GM18907 (cell line): ENCODE data around the gene COG2.
A peak's percentile ranks its signal among the peaks of the same experiment; 100 is the strongest.
"Not testable (repeated sequence)": the region's sequence is repeated elsewhere in the genome, so short reads cannot be mapped to it uniquely, and the experiment has no call there.

Source experiments
- ATAC-seq: cut with Tn5 transposase; IDR thresholded peaks from one replicate; pipeline ENCODE4 v1.9.1; 2021; ENCODE audit warnings: mild to moderate bottlenecking, moderate library complexity; ENCODE audit not compliant: unreplicated experiment

COG2 gene, protein sequence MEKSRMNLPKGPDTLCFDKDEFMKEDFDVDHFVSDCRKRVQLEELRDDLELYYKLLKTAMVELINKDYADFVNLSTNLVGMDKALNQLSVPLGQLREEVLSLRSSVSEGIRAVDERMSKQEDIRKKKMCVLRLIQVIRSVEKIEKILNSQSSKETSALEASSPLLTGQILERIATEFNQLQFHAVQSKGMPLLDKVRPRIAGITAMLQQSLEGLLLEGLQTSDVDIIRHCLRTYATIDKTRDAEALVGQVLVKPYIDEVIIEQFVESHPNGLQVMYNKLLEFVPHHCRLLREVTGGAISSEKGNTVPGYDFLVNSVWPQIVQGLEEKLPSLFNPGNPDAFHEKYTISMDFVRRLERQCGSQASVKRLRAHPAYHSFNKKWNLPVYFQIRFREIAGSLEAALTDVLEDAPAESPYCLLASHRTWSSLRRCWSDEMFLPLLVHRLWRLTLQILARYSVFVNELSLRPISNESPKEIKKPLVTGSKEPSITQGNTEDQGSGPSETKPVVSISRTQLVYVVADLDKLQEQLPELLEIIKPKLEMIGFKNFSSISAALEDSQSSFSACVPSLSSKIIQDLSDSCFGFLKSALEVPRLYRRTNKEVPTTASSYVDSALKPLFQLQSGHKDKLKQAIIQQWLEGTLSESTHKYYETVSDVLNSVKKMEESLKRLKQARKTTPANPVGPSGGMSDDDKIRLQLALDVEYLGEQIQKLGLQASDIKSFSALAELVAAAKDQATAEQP

GRCh38 chr1:230642263-230642959 is at the start of gene COG2:
Gene COG2 (plus strand): TSS chr1:230642481. CDS start chr1:230642607, 126 bp downstream.
- ATAC-seq: peak; percentile 96

DNA sequence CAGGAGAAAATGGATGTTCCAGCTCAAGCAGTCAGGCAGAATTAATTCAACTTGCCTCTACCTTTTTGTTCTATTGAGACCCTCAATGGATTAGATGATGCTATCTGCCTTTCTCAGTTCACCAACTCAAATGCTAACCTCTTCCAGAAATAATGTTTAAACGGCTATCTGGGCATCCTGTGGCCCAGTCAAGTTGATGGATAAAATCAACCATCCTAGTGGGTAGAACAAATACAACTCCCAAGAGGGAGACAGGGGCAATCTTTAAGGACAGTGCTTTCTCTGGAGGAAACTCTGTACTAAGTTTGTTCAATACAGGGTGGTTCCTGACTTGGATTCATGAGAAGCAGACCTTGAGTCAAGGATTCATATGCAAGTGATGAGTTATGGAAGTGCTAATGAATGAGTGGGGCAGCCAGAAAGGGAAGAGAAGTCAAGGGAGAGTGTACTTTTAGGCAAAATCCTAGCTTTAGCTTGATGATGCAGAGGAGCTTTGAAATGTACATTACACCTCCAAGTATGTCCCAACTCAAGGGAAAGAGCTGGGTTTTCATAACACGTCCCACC is 49.4 kb upstream of the COG2 start:
- ATAC-seq: no peak

DNA sequence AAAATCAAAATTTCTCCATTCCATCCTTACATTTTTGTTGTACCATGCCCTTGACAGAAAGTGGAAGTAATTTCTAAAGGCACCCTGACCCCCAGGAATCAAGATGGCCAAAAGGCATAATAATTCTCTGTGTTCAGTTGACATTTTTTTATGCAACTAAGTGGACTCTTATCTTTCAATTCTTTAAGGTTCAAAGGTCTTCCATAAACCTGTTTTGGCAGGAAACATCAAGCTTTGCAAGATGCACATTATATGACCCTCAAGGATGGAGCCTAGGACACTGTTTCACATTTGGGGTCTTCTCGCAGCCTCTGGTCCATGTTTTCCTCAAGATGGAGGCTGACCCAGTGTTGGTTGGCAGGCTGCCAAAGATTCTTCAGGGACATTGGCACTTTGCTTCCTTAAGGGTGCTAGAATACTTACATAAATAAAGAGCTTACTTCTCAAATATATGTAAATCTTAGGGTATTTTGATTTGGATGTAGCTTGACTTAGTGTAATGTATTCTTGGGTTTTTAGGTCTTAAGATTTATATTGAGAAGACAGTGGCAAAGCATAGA is 48.0 kb upstream of the COG2 start:
- no peak for ATAC-seq

DNA sequence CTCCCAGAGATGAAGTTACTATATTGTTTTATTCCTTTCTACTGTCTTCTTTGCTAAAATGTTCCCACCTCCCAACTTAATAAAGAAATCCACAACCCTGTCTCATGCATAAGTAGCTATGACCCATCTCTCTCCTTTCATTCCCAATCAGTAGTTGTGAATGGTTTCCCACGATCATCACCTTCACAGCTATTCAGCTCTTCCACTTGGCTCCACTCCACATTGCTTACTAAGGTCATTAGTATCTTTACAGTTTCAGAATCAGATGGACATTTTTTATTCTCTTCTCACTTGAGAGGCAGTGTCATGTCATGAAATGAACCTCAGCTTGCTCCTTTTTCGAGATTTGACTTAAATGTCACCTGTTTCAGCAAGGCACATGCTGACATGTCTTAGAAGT is 47.1 kb upstream of the COG2 start:
- ATAC-seq: no peak

- no peak for ATAC-seq
Observed at GRCh38 chr1:230596306-230596705, 46.0 kb upstream of the COG2 start.

- no peak for ATAC-seq
Observed at GRCh38 chr1:230598745-230599144, 43.5 kb upstream of the COG2 start.

DNA sequence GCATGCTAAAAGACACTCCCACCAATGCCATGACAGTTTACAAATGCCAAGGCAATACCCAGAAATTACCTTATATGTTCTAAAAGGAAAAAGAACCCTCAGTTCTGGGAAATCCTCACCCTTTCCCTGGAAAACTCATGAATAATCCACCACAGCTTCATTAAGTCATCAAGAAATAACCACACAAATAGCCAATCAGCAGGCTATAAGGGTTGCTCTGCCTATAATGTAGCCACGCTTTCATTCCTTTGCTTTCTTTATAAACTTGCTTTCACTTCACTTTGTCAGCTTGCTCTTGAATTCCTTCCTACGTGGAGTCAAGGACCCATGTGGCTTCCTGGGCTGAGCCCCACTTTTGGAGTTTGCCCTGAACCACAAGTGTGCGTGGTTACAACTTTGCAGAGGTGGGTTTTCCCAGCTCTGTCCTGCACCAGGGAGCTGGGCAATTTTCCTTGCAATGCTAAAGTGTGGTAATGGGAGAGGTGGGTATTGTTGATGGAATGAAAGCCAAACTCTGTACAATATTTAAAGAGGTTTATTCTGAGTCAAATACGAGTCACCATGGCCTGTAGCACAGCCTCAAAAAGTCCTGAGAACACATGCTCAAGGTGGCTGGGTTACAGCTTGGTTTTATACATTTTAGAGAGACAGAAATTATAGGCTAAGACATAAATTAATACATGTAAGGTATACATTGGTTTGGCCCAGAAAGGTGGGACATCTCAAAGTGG is 42.2 kb upstream of the COG2 start:
- no peak for ATAC-seq

- ATAC-seq: not testable (repeated sequence)
Observed at GRCh38 chr1:230600657-230601400, 41.5 kb upstream of the COG2 start.

GRCh38 chr1:230609208-230609607 is 33.1 kb upstream of the COG2 start:
- ATAC-seq: no peak

DNA sequence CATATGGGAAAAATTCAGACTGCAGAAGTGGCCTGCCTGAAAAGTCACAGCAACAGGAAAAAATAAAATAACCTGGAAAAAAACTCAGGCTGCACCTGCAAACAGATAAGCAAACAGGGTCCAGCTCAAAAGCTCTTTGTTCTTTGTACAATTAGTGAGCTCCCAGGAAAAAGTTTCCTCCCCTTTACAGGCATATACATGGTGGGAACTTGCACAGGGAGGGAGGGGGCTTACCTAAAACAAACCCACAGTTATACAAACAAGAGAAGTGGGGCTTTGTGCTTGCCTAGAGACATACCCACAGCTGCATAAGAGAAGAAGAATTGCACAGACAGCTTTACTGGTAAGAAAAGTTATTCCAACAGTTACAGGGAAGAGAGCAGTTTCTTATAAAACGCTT is 31.7 kb upstream of the COG2 start:
- ATAC-seq: no peak

DNA sequence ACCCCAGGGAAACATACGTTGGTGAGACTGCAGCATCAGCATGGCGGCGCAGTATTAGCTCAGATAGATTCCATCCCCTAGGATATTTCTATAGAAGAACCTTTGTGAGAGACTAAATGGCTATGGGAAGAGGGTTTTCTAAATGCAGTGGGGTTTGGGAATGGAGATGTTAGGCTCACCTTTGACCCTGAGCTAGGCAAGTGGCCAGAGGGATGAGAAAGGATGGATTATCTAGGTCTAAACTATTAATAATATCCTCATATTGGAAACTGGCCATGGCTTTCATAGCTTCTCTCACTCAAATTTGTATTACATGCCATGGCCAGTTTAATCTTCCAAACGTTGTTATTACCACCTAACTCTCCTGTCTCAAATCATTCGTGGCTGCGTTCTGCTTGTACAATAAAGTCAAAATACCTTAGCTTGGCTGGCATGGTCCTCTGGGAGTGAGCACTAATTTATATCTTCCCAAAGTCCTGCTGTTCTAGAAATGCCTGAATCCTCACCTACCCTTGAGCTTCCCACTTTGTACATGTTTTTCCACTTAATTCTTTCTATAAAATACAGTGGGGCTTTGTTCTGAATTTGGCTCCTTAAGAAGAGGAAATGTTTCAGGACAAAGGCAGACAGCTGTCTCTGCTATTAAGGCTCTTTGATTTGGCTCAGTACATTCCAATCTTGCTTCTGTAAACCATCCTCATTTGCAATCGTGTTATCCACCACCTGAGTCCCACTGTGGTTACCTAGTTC is 31.0 kb upstream of the COG2 start:
- ATAC-seq: no peak

GRCh38 chr1:230611878-230612235 is 30.4 kb upstream of the COG2 start:
- no peak for ATAC-seq

DNA sequence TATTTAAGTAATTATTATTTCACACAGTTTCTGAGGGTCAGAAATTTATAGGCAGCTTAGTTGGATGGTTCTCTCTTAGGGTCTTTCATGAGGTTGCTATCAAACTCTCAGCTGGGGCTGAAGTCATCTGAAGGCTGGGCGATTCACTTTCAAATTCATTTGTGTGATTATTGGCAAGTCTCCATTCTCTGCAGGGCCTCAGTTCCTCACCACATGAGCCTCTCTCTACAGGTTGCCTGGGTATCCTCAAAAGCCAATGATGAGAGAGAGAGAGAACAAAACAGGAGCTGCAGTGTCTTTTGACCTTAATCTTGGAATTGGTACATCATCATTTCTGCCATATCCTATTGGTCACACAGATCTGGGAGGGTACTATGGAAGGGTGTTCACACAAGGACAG is 29.6 kb upstream of the COG2 start:
- no peak for ATAC-seq

DNA sequence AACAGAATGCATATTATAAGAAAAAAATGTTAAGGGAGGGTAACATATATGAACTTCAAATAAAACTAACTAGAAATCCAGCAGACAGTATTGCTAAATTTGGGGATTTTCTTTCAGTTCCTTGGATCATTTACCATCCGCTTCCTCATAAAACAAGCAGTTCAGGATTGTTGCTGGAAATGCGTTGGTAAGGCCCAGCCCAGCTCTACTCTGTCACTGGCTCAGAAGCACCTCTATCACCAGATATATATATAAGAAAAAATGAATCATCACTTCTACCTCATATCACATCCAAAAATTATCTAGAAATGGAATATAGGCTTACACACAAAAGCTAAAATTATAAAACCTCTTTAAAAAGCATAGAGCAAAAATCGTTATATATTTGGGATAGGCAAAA is 28.2 kb upstream of the COG2 start:
- ATAC-seq: no peak

DNA sequence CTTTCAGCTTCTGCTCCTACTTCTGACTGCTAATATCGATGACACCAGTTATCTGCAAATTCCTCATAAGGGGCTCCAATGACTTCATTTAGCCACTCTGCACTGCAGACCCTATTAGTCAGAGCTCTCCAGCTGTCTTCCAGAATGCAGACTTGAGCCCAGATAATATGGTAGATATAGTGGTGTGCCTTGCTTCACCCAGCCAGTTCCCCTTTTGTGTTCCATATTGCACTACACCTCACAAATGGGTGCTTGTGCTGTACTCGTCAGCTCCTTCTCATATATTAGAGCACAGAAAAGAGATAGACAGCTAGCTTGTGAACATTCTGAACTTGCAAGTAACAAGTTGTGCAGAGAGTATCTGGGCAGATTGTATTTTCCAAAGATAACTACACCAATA is 23.7 kb upstream of the COG2 start:
- ATAC-seq: no peak

- no peak for ATAC-seq
Observed at GRCh38 chr1:230620649-230621323, 21.5 kb upstream of the COG2 start.

DNA sequence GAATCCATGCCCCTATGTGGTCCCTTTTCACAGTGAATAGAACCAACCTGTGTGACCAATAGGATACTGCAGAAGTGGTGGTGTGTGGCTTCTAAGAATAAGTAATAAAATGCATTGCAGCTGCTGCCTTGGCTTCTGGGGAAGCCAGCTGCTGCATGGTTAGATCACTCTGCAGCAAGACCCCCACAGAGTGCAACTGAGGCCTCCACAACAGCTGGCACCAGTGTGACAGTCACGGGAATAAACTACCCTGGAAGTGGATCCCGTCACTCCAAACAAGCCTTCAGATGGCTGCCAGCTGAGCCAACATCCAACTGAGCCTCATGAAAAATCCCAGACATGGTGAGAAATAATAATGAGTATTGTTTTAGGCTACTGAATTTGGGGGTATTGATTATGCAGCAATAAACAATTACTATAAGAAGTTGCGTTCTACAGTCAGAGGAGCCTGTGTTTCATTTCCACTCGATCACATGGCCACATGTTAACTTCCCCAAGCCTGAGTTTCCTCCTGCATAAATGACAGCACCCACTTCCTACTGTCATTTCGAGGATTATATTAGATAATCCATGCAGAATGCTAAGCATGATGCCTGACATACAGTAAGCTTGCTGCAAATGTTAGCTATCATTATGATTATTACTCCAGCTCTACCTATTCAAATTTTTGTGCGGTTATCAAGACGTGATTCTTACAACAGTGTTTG is 20.8 kb upstream of the COG2 start:
- no peak for ATAC-seq

DNA sequence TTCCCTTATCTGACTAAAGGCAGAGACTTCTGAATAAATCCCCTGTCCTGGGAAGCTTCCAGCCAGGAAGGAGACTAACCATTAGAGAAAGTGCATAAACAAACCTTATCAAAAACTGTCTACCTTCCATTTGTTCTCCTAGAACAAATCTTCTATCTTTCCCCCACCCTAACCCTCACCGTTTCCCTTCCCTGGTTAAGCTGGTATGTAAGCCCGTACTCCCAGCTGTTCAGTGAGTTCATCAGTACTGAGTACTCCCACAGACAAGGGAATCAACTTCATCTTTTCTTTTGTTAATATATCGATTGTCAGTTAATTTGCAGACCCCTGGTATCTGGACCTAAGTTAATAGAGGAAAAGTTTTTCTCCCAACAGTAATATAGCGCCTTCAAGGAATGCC is 20.1 kb upstream of the COG2 start:
- ATAC-seq: no peak
